H1 (cell line): Measurements from ENCODE around the gene MRAP2.

Experiments used
- CTCF ChIP-seq, 3 experiments: IDR thresholded peaks; 1 replicate in 2 of 3; 2 replicates in 1 of 3; pipeline versions ENCODE4 v1.5.1 to v1.6.1; 2011; ENCODE audit warnings: low read length in 3 of 3, mild to moderate bottlenecking in 3 of 3, inconsistent platforms in 2 of 3, low read depth in 1 of 3, moderate library complexity in 1 of 3; ENCODE audit not compliant: insufficient read depth in 1 of 3; ENCODE audit errors: control extremely low read depth in 1 of 3
- EP300 ChIP-seq, 2 experiments: IDR thresholded peaks; 1 replicate in 1 of 2; 2 replicates in 1 of 2; pipeline ENCODE4 v1.6.1; 2011 to 2012; ENCODE audit warnings: low read depth in 2 of 2, low read length in 2 of 2, mild to moderate bottlenecking in 2 of 2, borderline replicate concordance in 1 of 2, inconsistent platforms in 1 of 2, moderate library complexity in 1 of 2
- POLR2A ChIP-seq, 2 experiments: IDR thresholded peaks; 1 replicate in 1 of 2; 2 replicates in 1 of 2; pipeline ENCODE4 v1.6.1; 2011; ENCODE audit warnings: low read depth in 2 of 2, low read length in 2 of 2, mild to moderate bottlenecking in 2 of 2; ENCODE audit errors: control extremely low read depth in 1 of 2
- USF2 ChIP-seq: IDR thresholded peaks from 2 replicates; pipeline ENCODE4 v1.6.1; 2011; ENCODE audit warnings: low read length, improper control_type of control experiment

- TF ChIP-seq CTCF (IDR thresholded peaks at IDR 0.05; ENCODE audit: control extremely low read depth in 1 of 3, insufficient read depth in 1 of 3, low read depth in 1 of 3, low read length in 3 of 3) (no peak), USF2 (no peak), EP300 (IDR thresholded peaks at IDR 0.05; ENCODE audit: borderline replicate concordance in 1 of 2, low read depth in 2 of 2, low read length in 2 of 2) (no peak), POLR2A (IDR thresholded peaks at IDR 0.05; ENCODE audit: control extremely low read depth in 1 of 2, low read depth in 2 of 2, low read length in 2 of 2) (no peak)
These were observed 17.5 kb upstream of the MRAP2 start for GRCh38 chr6:84016029-84016428.
